HUES64 (cell line): ENCODE results near the gene ZBTB16.

Experiments
- H3K27ac ChIP-seq: 2 replicates; pipeline ENCODE4 v1.7.0; 2013; ENCODE audit warnings: low read depth, low read length, inconsistent platforms
- H3K27me3 ChIP-seq: 2 replicates; pipeline ENCODE4 v1.6.1; 2013; ENCODE audit warnings: mild to moderate bottlenecking, low read length; ENCODE audit not compliant: insufficient read depth
- H3K36me3 ChIP-seq: 2 replicates; pipeline ENCODE4 v1.6.1; 2013; ENCODE audit warnings: mild to moderate bottlenecking, low read length; ENCODE audit not compliant: insufficient read depth
- H3K4me1 ChIP-seq: 2 replicates; pipeline ENCODE4 v1.6.1; 2013; ENCODE audit warnings: mild to moderate bottlenecking, low read length, moderate library complexity; ENCODE audit not compliant: insufficient read depth
- H3K4me3 ChIP-seq: 2 replicates; pipeline ENCODE4 v1.5.1; 2013; ENCODE audit warnings: mild to moderate bottlenecking, low read length, moderate library complexity
- H3K9ac ChIP-seq: 2 replicates; pipeline ENCODE4 v1.6.1; 2013; ENCODE audit warnings: mild to moderate bottlenecking, low read depth, low read length
- H3K9me3 ChIP-seq: 2 replicates; pipeline ENCODE4 v1.6.1; 2013; ENCODE audit warnings: low read depth, low read length; ENCODE audit not compliant: insufficient read depth
- WGBS: fragments of 150-250, 120-280 bp; methylation state at CpG from one replicate; pipeline ENCODE4 v1.1.7; 2013; ENCODE audit warnings: missing lambda C conversion rate; 5-methylcytosine and 5-hydroxymethylcytosine counted together

ZBTB16 gene

GRCh38 chr11:114237321-114238280, 178.1 kb downstream of the ZBTB16 start:
- no peak overlapping the region for H3K9ac ChIP-seq
- H3K4me3 ChIP-seq = no peak overlapping the region
- H3K9me3 ChIP-seq = no peaks in the 10 kb centered on the region
- 95% methylated on average over 16 of the region's 16 CpGs for WGBS
- H3K36me3 ChIP-seq = no peaks in the 10 kb centered on the region
- no peaks in the 10 kb centered on the region; the same call in 1 of the 2 replicates for H3K27me3 ChIP-seq
- peaks cover 11% of the 10 kb centered on the region; the same call in 1 of the 2 replicates for H3K4me1 ChIP-seq
- H3K27ac ChIP-seq = no peak overlapping the region

- Histone ChIP-seq H3K9me3 (no peaks in the 10 kb centered on the region), H3K27me3 (no peaks in the 10 kb centered on the region; the same call in 1 of the 2 replicates), H3K36me3 (no peaks in the 10 kb centered on the region), H3K9ac (no peak overlapping the region), H3K4me3 (no peak overlapping the region), H3K27ac (no peak overlapping the region), H3K4me1 (no peaks in the 10 kb centered on the region)
- WGBS = 88% methylated on average over 6 of the region's 6 CpGs
These were observed 180.2 kb downstream of the ZBTB16 start for GRCh38 chr11:114239753-114240161.

GRCh38 chr11:114242032-114242431, 182.5 kb downstream of the ZBTB16 start:
- Histone ChIP-seq H3K4me1 (no peaks in the 10 kb centered on the region), H3K27me3 (no peaks in the 10 kb centered on the region), H3K4me3 (no peak overlapping the region), H3K36me3 (no peaks in the 10 kb centered on the region), H3K9me3 (no peaks in the 10 kb centered on the region), H3K27ac (no peak overlapping the region), H3K9ac (no peak overlapping the region)
- 92% methylated on average over 15 of the region's 15 CpGs for WGBS

- Histone ChIP-seq H3K4me1 (no peaks in the 10 kb centered on the region), H3K4me3 (no peak overlapping the region), H3K27ac (no peak overlapping the region), H3K9me3 (no peaks in the 10 kb centered on the region), H3K36me3 (no peaks in the 10 kb centered on the region), H3K27me3 (no peaks in the 10 kb centered on the region), H3K9ac (no peak overlapping the region)
- WGBS = 92% methylated on average over 13 of the region's 14 CpGs
These were observed 184.2 kb downstream of the ZBTB16 start for GRCh38 chr11:114243461-114244372.

GRCh38 chr11:114244726-114245394, 185.3 kb downstream of the ZBTB16 start:
- Histone ChIP-seq H3K27me3 (no peaks in the 10 kb centered on the region), H3K27ac (no peak overlapping the region), H3K9me3 (no peaks in the 10 kb centered on the region), H3K4me1 (no peaks in the 10 kb centered on the region), H3K4me3 (no peak overlapping the region), H3K36me3 (no peaks in the 10 kb centered on the region), H3K9ac (no peak overlapping the region)
- whole genome bisulfite sequencing = 83% methylated on average over 11 of the region's 18 CpGs

GRCh38 chr11:114246321-114247069, 187.0 kb downstream of the ZBTB16 start:
- WGBS = 93% methylated on average over 8 of the region's 8 CpGs
- no peak overlapping the region for H3K4me3 ChIP-seq
- H3K27ac ChIP-seq = no peak overlapping the region
- H3K36me3 ChIP-seq = no peaks in the 10 kb centered on the region
- H3K9ac ChIP-seq = no peak overlapping the region
- H3K27me3 ChIP-seq = no peaks in the 10 kb centered on the region
- H3K4me1 ChIP-seq = no peaks in the 10 kb centered on the region
- H3K9me3 ChIP-seq = no peaks in the 10 kb centered on the region

GRCh38 chr11:114247070-114247789, 187.7 kb downstream of the ZBTB16 start:
- peaks cover 5% of the 10 kb centered on the region; the same call in 1 of the 2 replicates for H3K4me1 ChIP-seq
- no peaks in the 10 kb centered on the region for H3K27me3 ChIP-seq
- H3K27ac ChIP-seq = no peak overlapping the region
- H3K9me3 ChIP-seq = no peaks in the 10 kb centered on the region
- H3K9ac ChIP-seq = no peak overlapping the region
- H3K36me3 ChIP-seq = no peaks in the 10 kb centered on the region
- WGBS = 94% methylated on average over 11 of the region's 11 CpGs
- H3K4me3 ChIP-seq = no peak overlapping the region

GRCh38 chr11:114250180-114250579, 190.7 kb downstream of the ZBTB16 start:
- Histone ChIP-seq H3K9ac (no peak overlapping the region), H3K4me1 (peaks cover 14% of the 10 kb centered on the region), H3K9me3 (no peaks in the 10 kb centered on the region), H3K27me3 (no peaks in the 10 kb centered on the region), H3K27ac (no peak overlapping the region), H3K4me3 (no peak overlapping the region), H3K36me3 (no peaks in the 10 kb centered on the region)
- WGBS = 96% methylated on average over 17 of the region's 17 CpGs

GRCh38 chr11:114250993-114251814, 191.7 kb downstream of the ZBTB16 start:
- Histone ChIP-seq H3K27ac (no peak overlapping the region), H3K4me3 (no peak overlapping the region), H3K9ac (no peak overlapping the region), H3K27me3 (no peaks in the 10 kb centered on the region), H3K9me3 (no peaks in the 10 kb centered on the region), H3K4me1 (peaks cover 14% of the 10 kb centered on the region), H3K36me3 (no peaks in the 10 kb centered on the region)
- 72% methylated on average over 14 of the region's 14 CpGs for WGBS
